GM12875 (cell line): ENCODE results near the gene FAM168A.

Experiments
- H3K4me3 ChIP-seq: one replicate; pipeline ENCODE4 v1.5.1; 2011; ENCODE audit warnings: low read depth, low read length, control low read depth
- TF ChIP-seq, protein P1 (sequence below): IDR thresholded peaks from 2 replicates; pipeline ENCODE4 v1.5.1; 2011; ENCODE audit warnings: low read depth, mild to moderate bottlenecking, control low read depth, inconsistent platforms, low read length, moderate library complexity, borderline replicate concordance; ENCODE audit not compliant: insufficient read depth

FAM168A gene

DNA sequence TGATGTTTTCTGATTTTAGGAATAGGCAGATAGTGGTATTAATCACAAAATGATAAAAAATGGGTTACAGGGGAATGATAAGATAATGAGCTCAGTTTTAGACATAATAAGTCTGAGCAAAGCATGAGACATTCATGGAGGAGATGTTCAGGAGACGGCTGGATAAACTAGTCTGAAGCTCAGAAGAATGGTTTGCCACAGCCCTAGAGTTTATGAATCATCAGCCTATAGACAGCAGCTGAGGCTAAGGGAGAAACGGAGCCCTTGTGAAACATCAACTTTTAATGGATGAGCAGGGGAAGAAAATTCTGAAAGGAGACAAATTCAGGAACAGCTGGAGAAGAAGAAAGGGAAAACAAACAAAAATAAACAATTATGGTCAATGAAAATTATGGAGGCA is 134.6 kb downstream of the FAM168A start:
- TF ChIP-seq, protein P1, sequence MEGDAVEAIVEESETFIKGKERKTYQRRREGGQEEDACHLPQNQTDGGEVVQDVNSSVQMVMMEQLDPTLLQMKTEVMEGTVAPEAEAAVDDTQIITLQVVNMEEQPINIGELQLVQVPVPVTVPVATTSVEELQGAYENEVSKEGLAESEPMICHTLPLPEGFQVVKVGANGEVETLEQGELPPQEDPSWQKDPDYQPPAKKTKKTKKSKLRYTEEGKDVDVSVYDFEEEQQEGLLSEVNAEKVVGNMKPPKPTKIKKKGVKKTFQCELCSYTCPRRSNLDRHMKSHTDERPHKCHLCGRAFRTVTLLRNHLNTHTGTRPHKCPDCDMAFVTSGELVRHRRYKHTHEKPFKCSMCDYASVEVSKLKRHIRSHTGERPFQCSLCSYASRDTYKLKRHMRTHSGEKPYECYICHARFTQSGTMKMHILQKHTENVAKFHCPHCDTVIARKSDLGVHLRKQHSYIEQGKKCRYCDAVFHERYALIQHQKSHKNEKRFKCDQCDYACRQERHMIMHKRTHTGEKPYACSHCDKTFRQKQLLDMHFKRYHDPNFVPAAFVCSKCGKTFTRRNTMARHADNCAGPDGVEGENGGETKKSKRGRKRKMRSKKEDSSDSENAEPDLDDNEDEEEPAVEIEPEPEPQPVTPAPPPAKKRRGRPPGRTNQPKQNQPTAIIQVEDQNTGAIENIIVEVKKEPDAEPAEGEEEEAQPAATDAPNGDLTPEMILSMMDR: no peak
- no peak overlapping the region for H3K4me3 ChIP-seq

DNA sequence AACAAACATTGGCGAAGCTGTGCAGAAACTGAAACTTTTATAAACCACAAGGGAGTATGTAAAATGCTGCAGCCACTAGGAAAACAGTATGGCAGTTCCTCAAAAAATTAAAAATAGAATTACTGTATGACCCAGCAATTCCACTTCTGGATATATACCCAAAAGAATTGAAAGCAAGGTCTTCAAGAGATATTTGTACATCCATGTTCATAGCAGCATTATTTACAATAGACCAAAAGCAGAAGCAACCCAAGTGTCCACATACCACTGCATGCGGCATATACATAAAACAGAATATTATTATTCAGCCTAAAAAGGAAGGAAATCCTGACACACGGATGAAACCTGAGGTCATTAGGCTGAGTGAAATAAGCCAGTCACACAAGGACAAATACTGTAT is 135.9 kb downstream of the FAM168A start:
- TF ChIP-seq, protein P1: no peak

DNA sequence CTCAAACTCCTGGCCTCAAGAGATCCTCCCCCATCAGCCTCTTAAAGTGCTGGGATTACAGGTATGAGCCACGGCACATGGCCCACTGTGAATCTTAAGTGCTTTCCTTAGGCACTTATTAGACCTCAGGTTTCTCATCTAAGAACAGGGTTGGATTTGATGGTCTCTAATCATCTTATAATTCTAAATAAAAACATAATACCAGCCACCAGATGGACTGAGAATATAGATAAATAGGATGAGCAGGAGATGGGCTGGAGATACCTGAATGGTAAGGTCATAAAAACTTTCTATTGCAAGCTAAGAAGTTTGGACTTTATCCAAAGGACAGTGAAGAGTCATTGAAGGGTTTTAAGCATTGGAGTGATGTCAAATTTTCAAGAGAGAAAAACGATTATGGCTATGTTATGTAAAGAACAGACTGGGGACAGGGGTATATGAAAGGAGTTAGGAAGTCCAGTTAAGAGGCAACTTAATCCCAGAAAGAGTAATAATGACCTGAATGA is 136.5 kb downstream of the FAM168A start:
- TF ChIP-seq, protein P1: no peak
- H3K4me3 ChIP-seq: no peak overlapping the region

More for the DNA sequence above, 135.9 kb downstream of the FAM168A start:
- no peak overlapping the region for H3K4me3 ChIP-seq

DNA sequence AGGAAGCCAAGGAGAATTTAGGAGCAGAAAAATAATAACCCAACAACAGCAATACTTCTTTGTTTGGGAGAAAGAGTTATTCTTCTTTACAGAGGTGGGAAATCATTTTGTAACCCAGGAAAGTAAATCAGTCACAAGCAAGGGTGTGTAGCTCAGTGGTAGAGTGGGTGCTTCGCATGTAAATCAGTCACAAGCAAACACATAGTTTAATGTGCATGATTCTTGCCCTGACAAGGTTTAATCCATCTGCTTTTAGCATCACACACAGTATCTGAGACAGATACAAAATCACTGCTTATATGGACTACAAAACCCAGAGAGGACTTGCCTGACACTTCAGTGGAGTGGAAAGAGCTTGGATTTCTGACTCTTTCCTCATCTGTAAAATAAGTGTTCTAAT is 139.7 kb downstream of the FAM168A start:
- no peak overlapping the region for H3K4me3 ChIP-seq
- TF ChIP-seq, protein P1: no peak

DNA sequence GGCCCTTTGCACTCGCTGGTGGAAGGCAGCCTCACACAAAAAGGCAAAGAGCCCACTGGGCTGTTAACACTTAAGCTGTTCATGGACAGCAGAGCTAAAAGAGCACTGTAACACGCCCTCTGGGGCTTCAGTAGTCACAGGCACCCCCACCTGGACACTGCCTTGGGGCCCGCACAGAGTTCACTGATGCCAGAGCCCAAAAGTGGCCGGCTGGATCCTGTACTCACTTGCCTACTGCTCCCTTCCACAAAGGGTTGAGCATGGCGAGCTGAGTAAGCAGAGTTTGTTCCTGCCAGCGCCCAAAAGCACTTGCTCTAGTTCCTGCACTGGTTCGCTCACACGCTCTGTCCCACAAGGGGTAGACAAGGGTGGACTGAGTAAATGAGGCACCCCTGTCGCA is 142.9 kb downstream of the FAM168A start:
- TF ChIP-seq, protein P1: no peak
- no peak overlapping the region for H3K4me3 ChIP-seq

GRCh38 chr11:73453562-73453961 is 144.3 kb downstream of the FAM168A start:
- TF ChIP-seq, protein P1: no peak
- H3K4me3 ChIP-seq: no peak overlapping the region

DNA sequence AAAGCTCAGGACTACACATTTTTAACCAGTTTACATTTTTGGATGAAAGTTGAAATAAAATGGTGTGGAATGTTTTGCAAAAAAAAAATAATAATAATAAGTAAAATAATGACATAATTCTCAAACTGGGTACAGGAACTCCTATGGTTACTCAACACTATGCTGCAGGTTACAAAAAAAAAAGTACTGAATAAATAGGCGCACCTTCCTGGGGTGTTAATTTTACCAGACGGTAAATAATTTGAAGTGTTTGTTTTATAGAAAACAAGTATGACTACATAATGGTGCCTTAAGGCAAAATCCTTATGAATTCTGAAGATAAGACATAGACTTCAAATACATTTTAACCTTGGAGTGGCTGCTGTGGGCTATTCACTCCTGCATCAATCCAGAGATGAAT is 145.2 kb downstream of the FAM168A start:
- TF ChIP-seq, protein P1: no peak
- no peak overlapping the region for H3K4me3 ChIP-seq
